Psoas muscle (tissue), 8 donors: ENCODE measurements around the gene ZNF141. TPM values are rescaled to one million over a fixed set of nuclear protein-coding genes. Genes with fewer than 3 reads are reported as not detected.

Experiments used
- ATAC-seq, 4 donors: fragments of 200-7000 bp; cut with Tn5 transposase; one replicate each; pipeline ENCODE4 v1.9.1; 2020; ENCODE audit warnings: moderate library complexity in 3 of 4, mild to moderate bottlenecking in 2 of 4
- DNase-seq, 2 donors: peaks; one replicate each; pipeline ENCODE4 v3.0.0-alpha.2; 2020
- H3K27ac ChIP-seq: fragments of 200-600 bp; one replicate; pipeline ENCODE4 v1.8.0; 2022
- H3K27me3 ChIP-seq, 3 donors: fragments of 200-600 bp in 1 of 3; one replicate each; pipeline versions ENCODE4 v1.6.1 to v1.8.0; 2013 to 2022; ENCODE audit warnings: low read length in 2 of 3, mild to moderate bottlenecking in 2 of 3, moderate library complexity in 1 of 3; ENCODE audit not compliant: insufficient read depth in 3 of 3
- H3K36me3 ChIP-seq, 2 donors: fragments of 200-600 bp in 1 of 2; one replicate each; pipeline versions ENCODE4 v1.6.1 to v1.8.0; 2013 to 2022; ENCODE audit warnings: low read depth in 1 of 2, mild to moderate bottlenecking in 1 of 2, moderate library complexity in 1 of 2; ENCODE audit not compliant: insufficient read depth in 1 of 2
- H3K4me1 ChIP-seq: fragments of 200-600 bp; one replicate; pipeline ENCODE4 v1.8.0; 2022
- H3K4me3 ChIP-seq: fragments of 200-600 bp; one replicate; pipeline ENCODE4 v1.8.0; 2022; ENCODE audit warnings: mild to moderate bottlenecking
- H3K9me3 ChIP-seq: fragments of 200-600 bp; one replicate; pipeline ENCODE4 v1.8.0; 2022
- CTCF ChIP-seq: fragments of 200-600 bp; IDR thresholded peaks from one replicate; pipeline ENCODE4 v1.8.0; 2022; ENCODE audit warnings: antibody characterized with exemption
- WGBS, 3 donors: extraction: QIAGEN DNeasy Blood & Tissue Kit; methylation state at CpG; one replicate each; pipeline versions ENCODE4 v1.1.6 to v1.1.7; 2013; 5-methylcytosine and 5-hydroxymethylcytosine counted together
- intact Hi-C, 2 donors: fragments of 100-400 bp; cut with DNase I; formaldehyde crosslinking; loops; one replicate each; pipeline versions ENCODE4 v1.11.0 to v1.14.2; 2022
- polyA plus RNA-seq, 3 donors: library from polyadenylated mRNA; stranded (reverse); fragments of 200-250 nt; gene quantifications; one replicate each; pipeline ENCODE4 v1.2.3, GENCODE V29; 2013
- total RNA-seq, 4 donors: library from RNA; stranded (reverse); fragmentation: NEBNext Ultra II Directional in 2 of 4; extraction: Animal tissue kit (Norgen Biotek cat#: 25700) in 2 of 4; gene quantifications; one replicate each; pipeline versions ENCODE4 v1.2.1 to v1.2.4, GENCODE V29; 2021 to 2023
- donor health status: healthy with polysubstance abuse.
- donor health status: DM: no; HTN: no; CAD: no; lungs with moderate emphysema.
- donor health status: Bipolar disorder and iron deficiency.
- donor health status: healthy.
- donor health status: DM: yes; HTN: yes; CAD: no.
- donor health status: DM: no; HTN: no; CAD: no.
- donor health status: DM: no; HTN: no; CAD: no.
- donor health status: DM: yes; HTN: yes; CAD: no.

ZNF141 gene
- total and polyA plus RNA-seq, 7 donors = 0.79 to 4.8 (median 2.9) TPM

GRCh38 chr4:304969-305680, 32.5 kb upstream of the ZNF141 start, which contains the start of gene ZNF732:
ZNF732 (minus strand) TSS chr4:305474; CDS start chr4:305310, 164 bp downstream.
- peak within 1 kb of the TSS; percentile 47 for H3K4me3 ChIP-seq
- H3K4me1 ChIP-seq = no peaks in the 10 kb centered on the region
- intact Hi-C loops = no loop called here
- DNase-seq (peak in 1 of 2 donors; percentile 14), ATAC-seq (no peak)
- no peaks in the 10 kb centered on the region for H3K36me3 ChIP-seq
- TF ChIP-seq CTCF = no peak
- peaks cover 0 to 28% (median 22%) of the 10 kb centered on the region in 3 donors for H3K27me3 ChIP-seq
- 1 to 3% (median 2%) methylated on average over 40 to 53 of the region's 53 CpGs for WGBS, 3 donors
- H3K27ac ChIP-seq = no peak within 1 kb of the TSS
- no peaks in the 10 kb centered on the region for H3K9me3 ChIP-seq

- no peak for TF ChIP-seq CTCF
- no peak overlapping the region for H3K27ac ChIP-seq
- peaks cover 0 to 28% (median 22%) of the 10 kb centered on the region in 3 donors for H3K27me3 ChIP-seq
- no peaks in the 10 kb centered on the region for H3K36me3 ChIP-seq
- no peak overlapping the region for H3K4me3 ChIP-seq
- H3K4me1 ChIP-seq = no peaks in the 10 kb centered on the region
- 88 to 95% (median 90%) methylated on average over 3 of the region's 3 CpGs for WGBS, 3 donors
- H3K9me3 ChIP-seq = no peaks in the 10 kb centered on the region
- intact Hi-C loops = no loop called here
- DNase-seq = no peak
- ATAC-seq = no peak
Observed at GRCh38 chr4:306551-306961, 31.1 kb upstream of the ZNF141 start.

GRCh38 chr4:309807-310206, 27.8 kb upstream of the ZNF141 start:
- Histone ChIP-seq H3K9me3 (no peaks in the 10 kb centered on the region), H3K4me1 (no peaks in the 10 kb centered on the region), H3K27ac (no peak overlapping the region), H3K36me3 (no peaks in the 10 kb centered on the region), H3K27me3 (peaks cover 0 to 13% (median 13%) of the 10 kb centered on the region in 3 donors), H3K4me3 (no peak overlapping the region)
- ATAC-seq = no peak
- no peak for TF ChIP-seq CTCF
- WGBS, 3 donors = 84 to 90% (median 85%) methylated on average over 1 of the region's 1 CpG
- intact Hi-C loops = no loop called here
- no peak for DNase-seq

GRCh38 chr4:314296-314903, 23.2 kb upstream of the ZNF141 start:
- no peaks in the 10 kb centered on the region for H3K36me3 ChIP-seq
- no peaks in the 10 kb centered on the region for H3K27me3 ChIP-seq
- no peak for DNase-seq
- H3K9me3 ChIP-seq = no peaks in the 10 kb centered on the region
- no peak for ATAC-seq
- H3K27ac ChIP-seq = no peak overlapping the region
- intact Hi-C loops = no loop called here
- 73 to 100% (median 86%) methylated on average over 1 of the region's 1 CpG for WGBS, 3 donors
- TF ChIP-seq CTCF = no peak
- H3K4me3 ChIP-seq = no peak overlapping the region
- H3K4me1 ChIP-seq = no peaks in the 10 kb centered on the region
